ENCODE data around the gene SLC25A2.

SLC25A2 gene

GRCh38 chr5:141313711-141314110, 9.9 kb upstream of the SLC25A2 start:
- DNase-seq, result no peak

GRCh38 chr5:141306630-141307029, 2.8 kb upstream of the SLC25A2 start:
- DNase-seq, result no peak

- no peak for DNase-seq
Measured at GRCh38 chr5:141298376-141298775, 5.5 kb downstream of the SLC25A2 start.

- no peak for DNase-seq
Measured at GRCh38 chr5:141272906-141273305, 30.9 kb downstream of the SLC25A2 start.

GRCh38 chr5:141269195-141269594, 34.7 kb downstream of the SLC25A2 start:
- no peak for DNase-seq

GRCh38 chr5:141261238-141261546, 42.7 kb downstream of the SLC25A2 start:
- DNase-seq, result no peak

- DNase-seq, result peak; percentile 7
Measured at GRCh38 chr5:141260458-141261237, 43.2 kb downstream of the SLC25A2 start.

- no peak for DNase-seq
Measured at GRCh38 chr5:141258948-141259347, 44.9 kb downstream of the SLC25A2 start.

GRCh38 chr5:141258464-141258863, 45.4 kb downstream of the SLC25A2 start:
- no peak for DNase-seq
